CD14-positive monocyte (primary cell): ENCODE data around the gene HMG20B. TPM values are rescaled to one million over a fixed set of nuclear protein-coding genes. Genes with fewer than 3 reads are reported as not detected.
A peak's percentile ranks its signal among the peaks of the same experiment; 100 is the strongest.

Source experiments
- DNase-seq, 3 donors: peaks; one replicate each; pipeline ENCODE4 v3.0.0-alpha.2; 2011 to 2022
- H2AFZ ChIP-seq: 2 replicates; pipeline ENCODE4 v1.6.0; 2012; ENCODE audit warnings: mild to moderate bottlenecking, low read depth, low read length, inconsistent platforms; ENCODE audit not compliant: insufficient read depth, poor library complexity, severe bottlenecking
- H3K27ac ChIP-seq, 2 donors: 1 replicate in 1 of 2; 2 replicates in 1 of 2; pipeline ENCODE4 v1.5.1; 2012 to 2013; ENCODE audit warnings: low read length in 2 of 2, control low read depth in 1 of 2, inconsistent platforms in 1 of 2, low read depth in 1 of 2, mild to moderate bottlenecking in 1 of 2
- H3K27me3 ChIP-seq, 2 donors: one replicate each; pipeline versions ENCODE4 v1.6.0 to v1.6.1; 2011 to 2013; ENCODE audit warnings: low read length in 2 of 2; ENCODE audit not compliant: control insufficient read depth in 2 of 2, insufficient read depth in 2 of 2
- H3K36me3 ChIP-seq, 2 donors: replicated peaks in 1 of 2; 1 replicate in 1 of 2; 2 replicates in 1 of 2; pipeline versions ENCODE4 v1.5.1 to v1.6.1; 2012 to 2013; ENCODE audit warnings: low read length in 2 of 2, control low read depth in 1 of 2, inconsistent platforms in 1 of 2, mild to moderate bottlenecking in 1 of 2; ENCODE audit not compliant: insufficient read depth in 2 of 2, control insufficient read depth in 1 of 2
- H3K4me1 ChIP-seq, 2 donors: 1 replicate in 1 of 2; 2 replicates in 1 of 2; pipeline versions ENCODE4 v1.5.1 to v1.6.1; 2012 to 2013; ENCODE audit warnings: low read length in 2 of 2, control low read depth in 1 of 2, inconsistent platforms in 1 of 2, mild to moderate bottlenecking in 1 of 2, moderate library complexity in 1 of 2; ENCODE audit not compliant: insufficient read depth in 2 of 2, control insufficient read depth in 1 of 2
- H3K4me2 ChIP-seq: replicated peaks from 2 replicates; pipeline ENCODE3; 2012; ENCODE audit warnings: low read length, moderate library complexity, mild to moderate bottlenecking; ENCODE audit not compliant: poor library complexity, severe bottlenecking; ENCODE audit errors: extremely low read depth
- H3K4me3 ChIP-seq, 3 experiments: fragments of 200-600 bp in 1 of 3; sonication (generic) in 1 of 3; replicated peaks in 1 of 3; 1 replicate in 2 of 3; 2 replicates in 1 of 3; pipeline ENCODE4 v1.5.1; 2011 to 2013; ENCODE audit warnings: low read length in 3 of 3, mild to moderate bottlenecking in 3 of 3, control low read depth in 2 of 3, low read depth in 2 of 3, inconsistent platforms in 1 of 3, moderate library complexity in 1 of 3
- H3K79me2 ChIP-seq: 2 replicates; pipeline ENCODE4 v1.6.0; 2012; ENCODE audit warnings: mild to moderate bottlenecking, control low read depth, inconsistent platforms, low read length, moderate library complexity; ENCODE audit not compliant: insufficient read depth
- H3K9ac ChIP-seq: 2 replicates; pipeline ENCODE4 v1.6.0; 2017; ENCODE audit warnings: low read length, mild to moderate bottlenecking; ENCODE audit not compliant: insufficient read depth, poor library complexity, severe bottlenecking
- H3K9me3 ChIP-seq, 2 donors: replicated peaks in 1 of 2; 1 replicate in 1 of 2; 2 replicates in 1 of 2; pipeline versions ENCODE4 v1.5.1 to v1.6.1; 2012 to 2013; ENCODE audit warnings: low read length in 2 of 2, control low read depth in 1 of 2; ENCODE audit not compliant: control insufficient read depth in 1 of 2, insufficient read depth in 1 of 2
- H4K20me1 ChIP-seq: 2 replicates; pipeline ENCODE4 v1.6.0; 2012; ENCODE audit warnings: mild to moderate bottlenecking, low read length, control low read depth, moderate library complexity; ENCODE audit not compliant: insufficient read depth
- H3K27ac Mint-ChIP-seq, 7 donors: one replicate each; pipeline ENCODE4 v1.8.0; 2020; ENCODE audit warnings: mild to moderate bottlenecking in 7 of 7, mixed read lengths in 7 of 7, moderate library complexity in 6 of 7, inconsistent platforms in 2 of 7
- H3K27me3 Mint-ChIP-seq, 3 donors: one replicate each; pipeline ENCODE4 v1.8.0; 2021 to 2022; ENCODE audit warnings: low read depth in 3 of 3, mild to moderate bottlenecking in 3 of 3, mixed read lengths in 3 of 3, moderate library complexity in 3 of 3, inconsistent platforms in 1 of 3
- H3K36me3 Mint-ChIP-seq, 2 donors: one replicate each; pipeline ENCODE4 v1.8.0; 2020; ENCODE audit warnings: mixed read lengths in 2 of 2, inconsistent platforms in 1 of 2, mild to moderate bottlenecking in 1 of 2
- H3K4me1 Mint-ChIP-seq: one replicate; pipeline ENCODE4 v1.8.0; 2020; ENCODE audit warnings: mild to moderate bottlenecking, mixed read lengths
- H3K4me3 Mint-ChIP-seq, 2 donors: one replicate each; pipeline ENCODE4 v1.8.0; 2020; ENCODE audit warnings: mild to moderate bottlenecking in 2 of 2, mixed read lengths in 2 of 2, moderate library complexity in 1 of 2
- H3K9me3 Mint-ChIP-seq, 7 donors: one replicate each; pipeline ENCODE4 v1.8.0; 2020 to 2022; ENCODE audit warnings: mixed read lengths in 7 of 7, mild to moderate bottlenecking in 6 of 7, moderate library complexity in 6 of 7, inconsistent platforms in 2 of 7
- WGBS: methylation state at CpG from one replicate; pipeline ENCODE4 v1.1.5; 2013; ENCODE audit warnings: missing lambda C conversion rate; ENCODE audit not compliant: insufficient coverage; 5-methylcytosine and 5-hydroxymethylcytosine counted together
- intact Hi-C, 2 donors: fragments of 100-400 bp; cut with micrococcal nuclease; formaldehyde crosslinking; loops; one replicate each; pipeline versions ENCODE4 v1.15.0 to v1.15.1; 2023
- polyA plus RNA-seq, 3 donors: library from polyadenylated mRNA; depleted of rRNA in 1 of 3; unstranded in 2 of 3; stranded (reverse) in 1 of 3; fragments of 300-500 nt in 2 of 3; fragments of >200 nt in 1 of 3; fragmentation: Illumina TruSeq in 2 of 3; gene quantifications; 1 replicate in 2 of 3; 2 replicates in 1 of 3; pipeline ENCODE4 v1.2.3, GENCODE V29; 2012 to 2021
- TF ChIP-seq, protein P1 (sequence below): fragments of 200-600 bp; IDR thresholded peaks from one replicate; pipeline ENCODE4 v1.8.0; 2022; ENCODE audit warnings: antibody characterized with exemption, mild to moderate bottlenecking

The HMG20B gene
- polyA plus RNA-seq, 3 donors = 52.4 to 58.8 (median 56.5) TPM

DNA sequence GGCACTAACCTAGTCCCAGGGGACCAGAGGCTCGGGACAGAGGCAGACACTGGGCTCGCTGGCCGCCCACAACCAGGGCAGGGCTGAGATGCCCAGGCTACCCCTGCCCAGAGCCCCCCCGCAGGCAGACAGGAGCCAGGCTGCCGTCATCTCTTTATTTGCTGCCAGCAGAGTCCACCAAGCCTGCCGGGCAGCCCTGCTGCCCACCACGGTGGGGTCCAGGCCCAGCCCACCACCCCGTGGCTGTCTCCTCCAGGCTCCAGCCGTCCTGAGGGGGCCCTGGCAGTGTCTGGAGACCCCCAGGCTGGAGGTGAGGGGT lies 28.7 kb upstream of the HMG20B start:
- intact Hi-C loops = loop anchor here in 1 of 2 donors (2.0 kb wide), 1 partner anchor 15 kb away; no protein-coding TSS in a partner anchor
- peaks cover 23 to 48% of the 10 kb centered on the region in 2 donors for H3K36me3 Mint-ChIP-seq

DNA sequence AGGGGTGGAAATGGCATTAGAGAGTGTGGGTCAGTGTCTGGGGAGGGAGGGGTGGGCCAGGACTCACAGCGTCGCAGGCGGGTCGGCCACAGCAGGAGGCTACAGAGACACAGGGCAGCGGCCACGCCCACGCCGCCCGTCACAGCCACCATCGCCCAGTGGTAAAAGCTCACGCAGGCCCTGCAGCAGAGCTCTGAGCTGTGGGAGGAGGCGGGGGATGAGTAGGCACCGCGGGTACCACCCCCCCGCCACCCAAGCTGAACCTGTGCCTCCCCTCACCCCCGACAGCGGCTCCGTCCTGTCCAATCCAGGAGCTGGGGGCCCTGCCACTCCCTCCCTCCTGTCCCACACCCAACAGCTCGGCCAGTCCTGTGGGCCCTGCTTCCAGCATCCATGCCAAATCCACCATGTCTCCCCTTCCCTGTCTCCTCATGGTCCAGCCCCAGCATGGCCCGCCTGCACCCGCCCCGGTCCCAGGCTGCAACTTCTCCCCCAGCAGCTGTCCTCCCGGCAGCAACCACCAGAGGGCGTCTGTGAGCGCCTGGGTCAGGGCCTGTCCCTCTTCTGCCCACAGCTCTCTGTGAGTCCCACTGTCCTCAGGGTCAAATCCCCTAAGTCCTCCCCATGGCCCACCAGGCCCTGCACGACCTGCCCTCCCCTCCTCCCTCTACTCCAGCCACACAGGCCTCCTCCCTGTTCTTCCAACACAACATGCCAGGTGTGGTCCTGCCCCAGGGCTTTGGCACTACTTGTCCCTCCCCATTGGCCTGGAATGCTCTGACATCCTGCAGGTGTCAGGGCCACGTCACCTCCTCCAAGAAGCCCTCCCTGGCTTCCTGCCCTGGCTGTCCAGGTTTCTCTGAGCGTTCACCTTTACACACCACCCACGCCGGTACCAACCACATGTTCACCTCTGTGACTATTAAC lies 27.7 kb upstream of the HMG20B start:
- Histone ChIP-seq H3K4me1 (peaks cover 29 to 37% of the 10 kb centered on the region in 2 donors), H3K36me3 (peaks cover 48 to 53% of the 10 kb centered on the region in 2 donors), H3K27me3 (no peaks in the 10 kb centered on the region), H2AFZ (no peak overlapping the region), H4K20me1 (peaks cover 58% of the 10 kb centered on the region), H3K9ac (no peak overlapping the region), H3K4me2 (no peak overlapping the region), H3K9me3 (no peaks in the 10 kb centered on the region), H3K4me3 (no peak overlapping the region), H3K79me2 (peaks cover 14% of the 10 kb centered on the region), H3K27ac (no peak overlapping the region)
- peaks cover 0 to 2% (median 0%) of the 10 kb centered on the region in 7 donors for H3K9me3 Mint-ChIP-seq
- DNase-seq = peak; percentile 68 to 73 (median 70)
- peaks cover 30% of the 10 kb centered on the region for H3K4me1 Mint-ChIP-seq
- TF ChIP-seq, protein P1, sequence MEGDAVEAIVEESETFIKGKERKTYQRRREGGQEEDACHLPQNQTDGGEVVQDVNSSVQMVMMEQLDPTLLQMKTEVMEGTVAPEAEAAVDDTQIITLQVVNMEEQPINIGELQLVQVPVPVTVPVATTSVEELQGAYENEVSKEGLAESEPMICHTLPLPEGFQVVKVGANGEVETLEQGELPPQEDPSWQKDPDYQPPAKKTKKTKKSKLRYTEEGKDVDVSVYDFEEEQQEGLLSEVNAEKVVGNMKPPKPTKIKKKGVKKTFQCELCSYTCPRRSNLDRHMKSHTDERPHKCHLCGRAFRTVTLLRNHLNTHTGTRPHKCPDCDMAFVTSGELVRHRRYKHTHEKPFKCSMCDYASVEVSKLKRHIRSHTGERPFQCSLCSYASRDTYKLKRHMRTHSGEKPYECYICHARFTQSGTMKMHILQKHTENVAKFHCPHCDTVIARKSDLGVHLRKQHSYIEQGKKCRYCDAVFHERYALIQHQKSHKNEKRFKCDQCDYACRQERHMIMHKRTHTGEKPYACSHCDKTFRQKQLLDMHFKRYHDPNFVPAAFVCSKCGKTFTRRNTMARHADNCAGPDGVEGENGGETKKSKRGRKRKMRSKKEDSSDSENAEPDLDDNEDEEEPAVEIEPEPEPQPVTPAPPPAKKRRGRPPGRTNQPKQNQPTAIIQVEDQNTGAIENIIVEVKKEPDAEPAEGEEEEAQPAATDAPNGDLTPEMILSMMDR = peak; percentile 96
- H3K27ac Mint-ChIP-seq = peak overlapping the region; percentile 56 to 90 (median 80)
- H3K27me3 Mint-ChIP-seq = peaks cover 0 to 1% (median 0%) of the 10 kb centered on the region in 3 donors
- H3K4me3 Mint-ChIP-seq = no peak overlapping the region
- 77% methylated on average over 28 of the region's 30 CpGs for WGBS
- H3K36me3 Mint-ChIP-seq = peaks cover 28 to 46% of the 10 kb centered on the region in 2 donors
- intact Hi-C loops = loop anchor here (2.0 to 5.0 kb wide), 4 partner anchors 14 to 82 kb away; partner anchors contain the start of gene CACTIN (in 1 of the 2)

More for the DNA sequence above, 28.7 kb upstream of the HMG20B start:
- WGBS = 90% methylated on average over 6 of the region's 9 CpGs
- Mint-ChIP-seq H3K27me3 (peaks cover 0 to 1% (median 0%) of the 10 kb centered on the region in 3 donors), H3K9me3 (peaks cover 0 to 5% (median 2%) of the 10 kb centered on the region in 7 donors), H3K4me1 (peaks cover 20% of the 10 kb centered on the region), H3K27ac (no peak overlapping the region), H3K4me3 (no peak overlapping the region)
- Histone ChIP-seq H4K20me1 (peaks cover 64% of the 10 kb centered on the region), H3K4me2 (no peak overlapping the region), H3K36me3 (peaks cover 45 to 50% of the 10 kb centered on the region in 2 donors), H3K4me1 (peaks cover 20 to 27% of the 10 kb centered on the region in 2 donors), H3K9me3 (no peaks in the 10 kb centered on the region), H3K27ac (no peak overlapping the region), H3K4me3 (no peak overlapping the region), H2AFZ (no peak overlapping the region), H3K27me3 (no peaks in the 10 kb centered on the region), H3K79me2 (peaks cover 14% of the 10 kb centered on the region), H3K9ac (no peak overlapping the region)
- no peak for DNase-seq
- TF ChIP-seq, protein P1 = no peak
